ENCODE data around the gene SPECC1. TPM values are rescaled to one million over a fixed set of nuclear protein-coding genes. Genes with fewer than 3 reads are reported as not detected.
A peak's percentile ranks its signal among the peaks of the same experiment; 100 is the strongest.

The SPECC1 gene
- total RNA-seq, 1 donor from 2014 or later, result 93.1 TPM

DNA sequence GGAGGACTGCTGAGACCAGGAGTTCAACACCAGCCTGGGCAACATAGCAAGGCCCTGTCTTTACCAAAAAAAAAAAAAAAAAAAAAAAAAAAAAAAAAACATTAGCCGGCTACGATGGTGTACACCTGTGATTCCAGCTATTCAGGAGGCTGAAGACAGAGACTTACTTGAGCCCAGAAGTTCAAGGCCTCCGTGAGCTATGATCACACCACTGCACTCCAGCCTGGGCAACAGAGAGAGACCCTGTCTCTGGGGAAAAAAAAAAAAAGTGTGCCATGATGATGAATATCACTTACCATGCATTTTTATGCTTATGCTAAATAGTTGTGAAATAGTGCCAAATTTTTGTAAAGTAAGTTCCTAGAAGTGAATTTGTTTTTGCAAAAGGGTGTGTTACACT is 261.2 kb downstream of the SPECC1 start:
- no peak overlapping the region for H3K4me3 ChIP-seq
- no peaks in the 10 kb centered on the region for H3K36me3 ChIP-seq
- Mint-ChIP-seq H3K9me3 (no peaks in the 10 kb centered on the region), H3K4me3 (no peak overlapping the region), H3K27ac (no peak overlapping the region), H3K27me3 (ENCODE audit: insufficient read depth, low read depth) (peaks cover 3% of the 10 kb centered on the region), H3K4me1 (peaks cover 32% of the 10 kb centered on the region), H3K36me3 (peaks cover 22% of the 10 kb centered on the region)
- H3K9ac ChIP-seq, result no peak overlapping the region
- H2AFZ ChIP-seq (replicated peaks), result no peak overlapping the region
- H3K4me2 ChIP-seq, result no peak overlapping the region
- H3K4me1 ChIP-seq, result peaks cover 7% of the 10 kb centered on the region
- no peaks in the 10 kb centered on the region for H3F3A ChIP-seq (ENCODE audit: low read depth)
- H3K79me2 ChIP-seq (ENCODE audit: low read depth), result no peaks in the 10 kb centered on the region
- no peak for DNase-seq (ENCODE audit: low spot score)
- H4K20me1 ChIP-seq (ENCODE audit: low read depth), result no peaks in the 10 kb centered on the region
- no peaks in the 10 kb centered on the region for H3K9me3 ChIP-seq (ENCODE audit: low read depth)
- no peaks in the 10 kb centered on the region for H3K27me3 ChIP-seq
- TF ChIP-seq EZH2 (IDR thresholded peaks at IDR 0.05) (no peak), EZH2phosphoT487 (IDR thresholded peaks at IDR 0.05) (no peak)
- TF ChIP-seq, protein P1, sequence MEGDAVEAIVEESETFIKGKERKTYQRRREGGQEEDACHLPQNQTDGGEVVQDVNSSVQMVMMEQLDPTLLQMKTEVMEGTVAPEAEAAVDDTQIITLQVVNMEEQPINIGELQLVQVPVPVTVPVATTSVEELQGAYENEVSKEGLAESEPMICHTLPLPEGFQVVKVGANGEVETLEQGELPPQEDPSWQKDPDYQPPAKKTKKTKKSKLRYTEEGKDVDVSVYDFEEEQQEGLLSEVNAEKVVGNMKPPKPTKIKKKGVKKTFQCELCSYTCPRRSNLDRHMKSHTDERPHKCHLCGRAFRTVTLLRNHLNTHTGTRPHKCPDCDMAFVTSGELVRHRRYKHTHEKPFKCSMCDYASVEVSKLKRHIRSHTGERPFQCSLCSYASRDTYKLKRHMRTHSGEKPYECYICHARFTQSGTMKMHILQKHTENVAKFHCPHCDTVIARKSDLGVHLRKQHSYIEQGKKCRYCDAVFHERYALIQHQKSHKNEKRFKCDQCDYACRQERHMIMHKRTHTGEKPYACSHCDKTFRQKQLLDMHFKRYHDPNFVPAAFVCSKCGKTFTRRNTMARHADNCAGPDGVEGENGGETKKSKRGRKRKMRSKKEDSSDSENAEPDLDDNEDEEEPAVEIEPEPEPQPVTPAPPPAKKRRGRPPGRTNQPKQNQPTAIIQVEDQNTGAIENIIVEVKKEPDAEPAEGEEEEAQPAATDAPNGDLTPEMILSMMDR (IDR thresholded peaks at IDR 0.05), result no peak
- no peak overlapping the region for H3K27ac ChIP-seq

DNA sequence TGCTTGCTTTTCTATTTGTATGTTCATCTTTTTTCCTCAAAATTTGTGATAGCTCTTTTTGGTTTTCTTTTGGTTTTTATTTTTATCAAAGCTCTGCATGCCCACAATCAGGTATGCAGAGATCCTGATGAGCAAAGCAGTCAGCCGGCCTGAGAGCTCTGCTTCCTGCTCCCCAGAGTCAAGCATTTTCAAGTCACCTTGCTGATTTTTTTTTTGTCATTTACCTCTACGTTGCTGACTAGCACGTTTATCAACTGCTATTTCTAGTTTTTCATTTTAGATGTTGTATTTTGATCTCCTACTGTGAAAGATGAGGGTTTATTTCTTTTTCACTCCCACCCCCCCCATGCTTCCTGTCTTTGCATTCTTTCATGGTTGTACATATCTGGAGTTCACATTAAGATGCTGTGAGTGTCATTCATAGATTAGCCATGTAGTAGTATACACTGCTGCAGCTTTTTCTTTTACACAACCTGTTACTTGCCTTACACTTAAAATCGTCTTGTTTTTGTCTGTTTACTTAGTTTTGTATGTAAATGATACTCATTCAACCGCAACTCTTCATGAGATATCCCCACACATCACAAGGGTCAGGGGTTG is 262.0 kb downstream of the SPECC1 start:
- no peaks in the 10 kb centered on the region for H4K20me1 ChIP-seq (ENCODE audit: low read depth)
- Mint-ChIP-seq H3K27ac (peak overlapping the region; percentile 84), H3K36me3 (peaks cover 17% of the 10 kb centered on the region), H3K4me3 (no peak overlapping the region), H3K4me1 (peaks cover 32% of the 10 kb centered on the region), H3K27me3 (ENCODE audit: insufficient read depth, low read depth) (peaks cover 3% of the 10 kb centered on the region), H3K9me3 (no peaks in the 10 kb centered on the region)
- H3K36me3 ChIP-seq, result no peaks in the 10 kb centered on the region
- H2AFZ ChIP-seq (replicated peaks), result no peak overlapping the region
- H3K4me2 ChIP-seq, result no peak overlapping the region
- no peak for DNase-seq (ENCODE audit: low spot score)
- H3F3A ChIP-seq (ENCODE audit: low read depth), result no peaks in the 10 kb centered on the region
- H3K79me2 ChIP-seq (ENCODE audit: low read depth), result no peaks in the 10 kb centered on the region
- no peak overlapping the region for H3K4me3 ChIP-seq
- TF ChIP-seq EZH2phosphoT487 (IDR thresholded peaks at IDR 0.05) (no peak), EZH2 (IDR thresholded peaks at IDR 0.05) (no peak)
- TF ChIP-seq, protein P1 (IDR thresholded peaks at IDR 0.05), result no peak
- H3K9me3 ChIP-seq (ENCODE audit: low read depth), result no peaks in the 10 kb centered on the region
- no peak overlapping the region for H3K9ac ChIP-seq
- H3K4me1 ChIP-seq, result peaks cover 7% of the 10 kb centered on the region
- no peaks in the 10 kb centered on the region for H3K27me3 ChIP-seq
- no peak overlapping the region for H3K27ac ChIP-seq

DNA sequence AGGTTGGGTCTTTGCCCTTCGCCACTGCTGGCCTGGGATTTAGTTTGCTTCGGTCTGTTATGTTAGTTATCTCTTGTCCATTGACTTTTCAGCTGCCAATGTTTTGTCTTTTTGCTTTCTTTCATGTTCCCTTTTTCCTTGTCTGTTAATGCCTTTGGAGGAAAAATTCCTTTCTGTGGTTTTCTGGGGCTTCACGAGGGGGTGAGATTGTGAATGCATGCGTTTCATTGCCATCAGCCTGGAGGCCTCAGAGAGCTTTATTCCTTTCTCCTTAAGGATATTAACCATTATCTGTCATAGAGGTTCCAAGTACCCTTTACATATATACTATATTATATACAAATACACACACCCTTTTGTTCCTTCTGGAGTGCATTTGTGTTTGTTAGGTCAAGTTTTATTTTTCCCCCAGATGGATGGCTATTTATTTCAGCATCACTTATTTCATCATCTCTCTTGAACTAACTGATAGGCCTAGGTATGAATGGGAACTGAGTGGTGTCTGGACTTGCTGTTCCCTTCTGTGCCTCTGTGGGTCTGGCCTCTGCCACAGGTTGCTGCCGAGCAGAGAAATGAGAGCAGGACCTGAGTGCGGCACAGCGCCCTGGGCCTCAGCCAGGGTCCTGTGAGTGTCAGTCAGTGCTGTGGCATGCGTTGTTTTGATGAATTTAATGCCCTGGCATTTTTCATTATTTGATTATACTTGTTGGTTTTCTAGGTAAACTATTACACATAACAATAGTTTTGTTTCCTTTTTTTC is 264.8 kb downstream of the SPECC1 start:
- no peaks in the 10 kb centered on the region for H4K20me1 ChIP-seq (ENCODE audit: low read depth)
- Mint-ChIP-seq H3K4me1 (peaks cover 43% of the 10 kb centered on the region), H3K4me3 (no peak overlapping the region), H3K36me3 (peaks cover 10% of the 10 kb centered on the region), H3K27ac (peak overlapping the region; percentile 82), H3K27me3 (ENCODE audit: insufficient read depth, low read depth) (peaks cover 3% of the 10 kb centered on the region), H3K9me3 (no peaks in the 10 kb centered on the region)
- no peak for TF ChIP-seq EZH2phosphoT487 (IDR thresholded peaks at IDR 0.05)
- TF ChIP-seq EZH2 (IDR thresholded peaks at IDR 0.05), result no peak
- TF ChIP-seq, protein P1 (IDR thresholded peaks at IDR 0.05), result no peak
- no peaks in the 10 kb centered on the region for H3K27me3 ChIP-seq
- no peak overlapping the region for H3K4me3 ChIP-seq
- no peaks in the 10 kb centered on the region for H3K9me3 ChIP-seq (ENCODE audit: low read depth)
- peak overlapping the region; percentile 36 for H3K27ac ChIP-seq
- no peak for DNase-seq (ENCODE audit: low spot score)
- H3K36me3 ChIP-seq, result no peaks in the 10 kb centered on the region
- H3K9ac ChIP-seq, result no peak overlapping the region
- H3K79me2 ChIP-seq (ENCODE audit: low read depth), result no peaks in the 10 kb centered on the region
- H3K4me1 ChIP-seq, result peaks cover 2% of the 10 kb centered on the region
- no peak overlapping the region for H2AFZ ChIP-seq (replicated peaks)
- H3K4me2 ChIP-seq, result no peak overlapping the region
- H3F3A ChIP-seq (ENCODE audit: low read depth), result no peaks in the 10 kb centered on the region
